SH-SY5Y (cell line): ENCODE measurements around the gene TIE1.

Experiments
- GATA2 ChIP-seq: IDR thresholded peaks from 2 replicates; pipeline ENCODE4 v1.6.1; 2011; ENCODE audit warnings: mild to moderate bottlenecking, low read depth, low read length
- GATA3 ChIP-seq: IDR thresholded peaks from 2 replicates; pipeline ENCODE4 v1.6.1; 2011; ENCODE audit warnings: low read depth, mild to moderate bottlenecking, low read length, moderate library complexity

GRCh38 chr1:43329995-43330751 lies 29.4 kb downstream of the TIE1 start:
- TF ChIP-seq GATA3 (no peak), GATA2 (no peak)
